GM12878 (cell line): ENCODE data around the gene AURKA. TPM values are rescaled to one million over a fixed set of nuclear protein-coding genes. Genes with fewer than 3 reads are reported as not detected.

Source experiments
- ATAC-seq: fragments of 200-7000 bp; cut with Tn5 transposase; 3 replicates; pipeline ENCODE4 v1.9.1; 2020; ENCODE audit warnings: mild to moderate bottlenecking, moderate library complexity
- BruUV-seq: library from RNA; stranded (reverse); fragments of 400-500 nt; replicated peaks from 2 replicates; lab custom pipeline; 2021; lab: Mats Ljungman, UMichigan
- CTCF ChIA-PET: fragments of 300-600 bp; sonication (Branson Sonifier 250); formaldehyde crosslinking; extraction: SDS; loops from one replicate; lab custom pipeline; 2021; ENCODE audit warnings: inconsistent platforms; lab: Yijun Ruan, JAX
- POLR2A ChIA-PET: fragments of 350-600 bp; formaldehyde crosslinking; extraction: SDS; loops from one replicate; lab custom pipeline; 2021; ENCODE audit warnings: inconsistent platforms; lab: Charles Lee
- RAD21 ChIA-PET: fragments of 300-600 bp; sonication (Branson Sonifier 250); formaldehyde crosslinking; loops from one replicate; lab custom pipeline; 2023; ENCODE audit warnings: antibody characterized with exemption; ENCODE audit not compliant: unreplicated experiment; lab: Charles Lee
- SMC1A ChIA-PET: fragments of 300-600 bp; sonication (Branson Sonifier 250); formaldehyde crosslinking; loops from one replicate; lab custom pipeline; 2023; ENCODE audit not compliant: unreplicated experiment, uncharacterized antibody; lab: Charles Lee
- DNase-seq: peaks from one replicate; pipeline ENCODE4 v3.0.0-alpha.2; 2011; ENCODE audit warnings: low read depth, low spot score
- FAIRE-seq: peaks from 3 replicates; lab custom pipeline; 2011; peaks lifted over from hg19 to GRCh38; lab: Jason Lieb, UNC
- H2AFZ ChIP-seq: 2 replicates; pipeline ENCODE4 v1.6.0; 2011; ENCODE audit warnings: low read depth, low read length, control low read depth; ENCODE audit not compliant: control insufficient read depth
- H3K27ac ChIP-seq: 2 replicates; pipeline ENCODE4 v1.5.1; 2011; ENCODE audit warnings: control low read depth; ENCODE audit not compliant: control insufficient read depth, insufficient read depth
- H3K27me3 ChIP-seq, 2 experiments: replicated peaks in 1 of 2; 2 replicates each; pipeline versions ENCODE4 v1.6.0 to v1.6.1; 2011; ENCODE audit warnings: low read length in 1 of 2; ENCODE audit not compliant: control insufficient read depth in 2 of 2, insufficient read depth in 2 of 2
- H3K36me3 ChIP-seq, 2 experiments: 2 replicates each; pipeline ENCODE4 v1.5.1; 2011; ENCODE audit warnings: low read length in 1 of 2; ENCODE audit not compliant: control insufficient read depth in 2 of 2, insufficient read depth in 2 of 2
- H3K4me1 ChIP-seq: 2 replicates; pipeline ENCODE4 v1.6.1; 2011; ENCODE audit warnings: mild to moderate bottlenecking, low read length, moderate library complexity, mixed read lengths; ENCODE audit not compliant: control insufficient read depth, insufficient read depth
- H3K4me2 ChIP-seq: 2 replicates; pipeline ENCODE4 v1.6.0; 2011; ENCODE audit warnings: control low read depth; ENCODE audit not compliant: control insufficient read depth, insufficient read depth
- H3K4me3 ChIP-seq: fragments of 200-600 bp; sonication (generic); 2 replicates; pipeline ENCODE4 v1.5.1; 2016
- H3K79me2 ChIP-seq: 2 replicates; pipeline ENCODE4 v1.6.0; 2011; ENCODE audit warnings: low read length; ENCODE audit not compliant: control insufficient read depth, insufficient read depth
- H3K9ac ChIP-seq: 2 replicates; pipeline ENCODE4 v1.8.0; 2011; ENCODE audit warnings: low read length, control low read depth, mixed read lengths; ENCODE audit not compliant: control insufficient read depth, insufficient read depth
- H3K9me3 ChIP-seq: replicated peaks from 3 replicates; pipeline ENCODE4 v1.5.1; 2011; ENCODE audit warnings: mild to moderate bottlenecking, low read length; ENCODE audit not compliant: control insufficient read depth, insufficient read depth
- H4K20me1 ChIP-seq: 2 replicates; pipeline ENCODE4 v1.6.0; 2011; ENCODE audit not compliant: control insufficient read depth, insufficient read depth
- BHLHE40 ChIP-seq, 2 experiments: fragments of 450-650 bp in 1 of 2; IDR thresholded peaks; 2 replicates each; pipeline ENCODE4 v1.6.1; 2011 to 2017; ENCODE audit warnings: low read depth in 2 of 2, borderline replicate concordance in 1 of 2, improper control_type of control experiment in 1 of 2, low read length in 1 of 2, mild to moderate bottlenecking in 1 of 2
- EP300 ChIP-seq, 2 experiments: fragments of 150-350 bp in 1 of 2; IDR thresholded peaks; 2 replicates each; pipeline ENCODE4 v1.6.1; 2011 to 2012; ENCODE audit warnings: low read depth in 2 of 2, low read length in 2 of 2, borderline replicate concordance in 1 of 2, improper control_type of control experiment in 1 of 2, inconsistent platforms in 1 of 2; ENCODE audit not compliant: control insufficient read depth in 1 of 2
- FOXM1 ChIP-seq: IDR thresholded peaks from 2 replicates; pipeline ENCODE4 v1.6.1; 2012; ENCODE audit warnings: low read depth, mild to moderate bottlenecking, inconsistent platforms, low read length, moderate library complexity
- HCFC1 ChIP-seq: fragments of 150-350 bp; IDR thresholded peaks from 2 replicates; pipeline ENCODE4 v1.6.1; 2014; ENCODE audit warnings: low read length
- JUND ChIP-seq: IDR thresholded peaks from 2 replicates; pipeline ENCODE4 v1.6.1; 2012; ENCODE audit warnings: low read depth, mild to moderate bottlenecking, low read length, improper control_type of control experiment, moderate library complexity
- KLF5 ChIP-seq: fragments of 450-650 bp; IDR thresholded peaks from 2 replicates; pipeline ENCODE4 v1.6.1; 2014; ENCODE audit warnings: mild to moderate bottlenecking; ENCODE audit not compliant: partially characterized antibody
- NFXL1 ChIP-seq: fragments of 450-650 bp; IDR thresholded peaks from 2 replicates; pipeline ENCODE4 v1.6.1; 2017; ENCODE audit warnings: antibody characterized with exemption, mild to moderate bottlenecking, borderline replicate concordance
- NFYA ChIP-seq: IDR thresholded peaks from 2 replicates; pipeline ENCODE4 v1.6.1; 2011; ENCODE audit warnings: low read depth, mild to moderate bottlenecking, low read length, improper control_type of control experiment, borderline replicate concordance
- POLR2AphosphoS2 ChIP-seq: IDR thresholded peaks from 2 replicates; pipeline ENCODE4 v1.6.1; 2011; ENCODE audit warnings: low read depth, mild to moderate bottlenecking, low read length, improper control_type of control experiment, moderate library complexity
- RB1 ChIP-seq: fragments of 450-650 bp; formaldehyde crosslinking; IDR thresholded peaks from 2 replicates; pipeline ENCODE4 v1.6.1; 2017; ENCODE audit warnings: mild to moderate bottlenecking, borderline replicate concordance
- STAT1 ChIP-seq: fragments of 450-650 bp; conservative IDR thresholded peaks from 2 replicates; pipeline ENCODE4 v1.6.1; 2014; ENCODE audit warnings: antibody characterized with exemption, mild to moderate bottlenecking
- SUZ12 ChIP-seq: fragments of 200-600 bp; sonication (generic); IDR thresholded peaks from one replicate; pipeline ENCODE4 v1.6.1; 2018; ENCODE audit warnings: antibody characterized with exemption, mild to moderate bottlenecking; ENCODE audit not compliant: unreplicated experiment
- WGBS: methylation state at CpG from one replicate; pipeline ENCODE4 v1.1.6; 2016; ENCODE audit warnings: low lambda C conversion rate; ENCODE audit not compliant: insufficient replicate concordance, insufficient coverage; ENCODE audit errors: missing lambda C conversion rate; 5-methylcytosine and 5-hydroxymethylcytosine counted together
- in situ Hi-C: fragments of 300-500 bp; cut with MboI; formaldehyde crosslinking; loops from 9 replicates; pipeline ENCODE4 v1.14.3; 2018; ENCODE audit warnings: mixed read lengths
- intact Hi-C: fragments of 100-400 bp; cut with micrococcal nuclease; formaldehyde crosslinking; loops from one replicate; pipeline ENCODE4 v1.14.2; 2022; ENCODE audit not compliant: unreplicated experiment
- polyA plus RNA-seq, 11 experiments: library from polyadenylated mRNA; depleted of rRNA in 4 of 11; unstranded in 6 of 11; stranded (reverse) in 5 of 11; fragments of >200 nt; fragmentation: Nextera tagmentation in 4 of 11; fragmentation: Illumina TruSeq in 1 of 11; extraction: Ambion mirVana in 4 of 11; extraction: Trizol in 1 of 11; gene quantifications; 1 replicate in 1 of 11; 2 replicates in 10 of 11; pipeline versions ENCODE4 v1.2.1 to v1.2.3, GENCODE V29; 2011 to 2016; ENCODE audit warnings: inconsistent platforms in 2 of 11, missing spikeins in 2 of 11, low read depth in 1 of 11
- total RNA-seq, 4 experiments: library from RNA; depleted of rRNA in 3 of 4; stranded (reverse); fragments of >200 nt in 3 of 4; fragmentation: Illumina TruSeq in 1 of 4; extraction: Trizol in 1 of 4; gene quantifications; 2 replicates each; pipeline versions ENCODE4 v1.2.1 to v1.2.3, GENCODE V29; 2013 to 2021
- TF ChIP-seq, protein P1 (sequence below): IDR thresholded peaks from 2 replicates; pipeline ENCODE4 v1.6.1; 2011; ENCODE audit warnings: borderline replicate concordance, low read depth, mild to moderate bottlenecking, moderate library complexity, low read length; ENCODE audit not compliant: insufficient read depth, poor library complexity, severe bottlenecking
- TF ChIP-seq, protein P2 (sequence below): fragments of 450-650 bp; IDR thresholded peaks from 2 replicates; pipeline ENCODE4 v1.6.1; 2014; ENCODE audit warnings: mild to moderate bottlenecking
- TF ChIP-seq, protein P3 (sequence below): fragments of 150-350 bp; IDR thresholded peaks from 2 replicates; pipeline ENCODE4 v1.6.1; 2016; ENCODE audit warnings: low read depth, low read length

The AURKA gene
- total and polyA plus RNA-seq, 10 of the 15 experiments (the other 5 are each of a cell fraction or from before 2014, with no cell fraction given), result 57.3 to 122 (median 73.4) TPM

DNA sequence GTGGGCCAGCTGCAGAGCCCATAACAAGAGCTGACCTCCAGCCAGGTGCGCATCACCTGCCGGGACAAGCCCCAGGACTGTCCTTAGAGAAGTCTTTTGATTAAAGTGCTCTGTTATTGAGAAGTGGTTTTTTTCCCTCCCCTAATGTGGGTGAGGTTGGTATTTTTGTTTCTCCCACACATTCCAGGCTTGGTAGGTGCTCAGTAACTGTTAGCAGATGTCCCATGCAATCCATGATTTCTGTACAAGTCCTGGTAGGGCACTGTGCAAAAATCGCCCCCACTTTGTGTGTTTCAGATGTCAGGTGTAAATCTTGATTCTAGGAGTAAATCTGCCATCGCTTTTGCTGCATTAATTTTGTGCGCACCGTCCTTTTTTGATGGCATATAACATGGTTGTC, 28.5 kb downstream of the AURKA start (continued):
- TF ChIP-seq KLF5, result no peak

DNA sequence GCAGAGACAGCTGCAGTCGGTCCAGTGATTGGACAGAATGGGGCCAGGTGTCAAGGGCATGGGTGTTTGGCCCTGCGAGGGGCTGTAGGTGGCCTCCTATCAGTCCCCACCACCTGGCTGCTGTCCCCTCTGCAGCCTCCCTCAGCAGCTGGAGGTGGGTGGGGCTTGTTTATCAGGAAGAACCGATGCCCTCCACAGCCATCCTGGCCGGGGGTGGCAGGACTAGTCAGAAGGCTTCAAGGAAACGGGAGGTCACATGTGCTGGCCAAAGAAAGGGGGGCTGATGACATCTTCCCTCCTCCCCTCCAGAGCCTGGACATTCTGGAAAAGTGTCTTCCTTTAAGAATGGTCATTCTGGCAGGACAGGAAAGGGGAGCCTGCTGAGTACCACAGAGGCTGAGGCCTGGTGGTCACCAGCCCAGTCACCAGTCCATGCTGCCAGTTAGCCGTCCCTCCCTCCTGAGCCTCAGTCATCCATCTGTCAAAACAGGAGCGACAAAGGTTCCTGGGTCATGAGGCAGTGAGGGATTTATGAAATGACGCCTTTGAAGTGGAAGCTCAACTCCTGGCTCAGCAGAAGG, 29.1 kb downstream of the AURKA start:
- H3K4me2 ChIP-seq, result no peak overlapping the region
- DNase-seq, result no peak
- SMC1A ChIA-PET, result interaction anchor here (0.7 kb wide), 1 partner anchor 14 kb away, joined by 3 read pairs; no protein-coding TSS in a partner anchor
- H3K4me3 ChIP-seq, result no peak overlapping the region
- H3K79me2 ChIP-seq, result no peaks in the 10 kb centered on the region
- CTCF ChIA-PET, result no interaction called here
- in situ Hi-C loops (no loop called here), intact Hi-C loops (no loop called here)
- H3K4me1 ChIP-seq, result no peaks in the 10 kb centered on the region
- RAD21 ChIA-PET, result no interaction called here
- no peak for ATAC-seq
- no peaks in the 10 kb centered on the region for H3K9me3 ChIP-seq
- H2AFZ ChIP-seq, result no peak overlapping the region
- H3K27ac ChIP-seq, result no peak overlapping the region
- H3K36me3 ChIP-seq, result no peaks in the 10 kb centered on the region
- H4K20me1 ChIP-seq, result no peaks in the 10 kb centered on the region
- no peak overlapping the region for H3K9ac ChIP-seq
- POLR2A ChIA-PET, result no interaction called here
- WGBS, result 47% methylated on average over 8 of the region's 8 CpGs
- H3K27me3 ChIP-seq, result no peaks in the 10 kb centered on the region
- FAIRE-seq, result no peak
- BruUV-seq, result no TSS peak
- TF ChIP-seq BHLHE40 (IDR thresholded peaks at IDR 0.05; ENCODE audit: borderline replicate concordance in 1 of 2, low read depth in 2 of 2, low read length in 1 of 2), result no peak
- no peak for TF ChIP-seq POLR2AphosphoS2
- TF ChIP-seq HCFC1, result no peak
- TF ChIP-seq NFYA, result no peak
- TF ChIP-seq FOXM1, result no peak
- TF ChIP-seq NFXL1, result no peak
- TF ChIP-seq RB1, result no peak
- TF ChIP-seq, protein P1, sequence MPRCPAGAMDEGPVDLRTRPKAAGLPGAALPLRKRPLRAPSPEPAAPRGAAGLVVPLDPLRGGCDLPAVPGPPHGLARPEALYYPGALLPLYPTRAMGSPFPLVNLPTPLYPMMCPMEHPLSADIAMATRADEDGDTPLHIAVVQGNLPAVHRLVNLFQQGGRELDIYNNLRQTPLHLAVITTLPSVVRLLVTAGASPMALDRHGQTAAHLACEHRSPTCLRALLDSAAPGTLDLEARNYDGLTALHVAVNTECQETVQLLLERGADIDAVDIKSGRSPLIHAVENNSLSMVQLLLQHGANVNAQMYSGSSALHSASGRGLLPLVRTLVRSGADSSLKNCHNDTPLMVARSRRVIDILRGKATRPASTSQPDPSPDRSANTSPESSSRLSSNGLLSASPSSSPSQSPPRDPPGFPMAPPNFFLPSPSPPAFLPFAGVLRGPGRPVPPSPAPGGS, result no peak
- TF ChIP-seq STAT1, result no peak
- TF ChIP-seq, protein P2, sequence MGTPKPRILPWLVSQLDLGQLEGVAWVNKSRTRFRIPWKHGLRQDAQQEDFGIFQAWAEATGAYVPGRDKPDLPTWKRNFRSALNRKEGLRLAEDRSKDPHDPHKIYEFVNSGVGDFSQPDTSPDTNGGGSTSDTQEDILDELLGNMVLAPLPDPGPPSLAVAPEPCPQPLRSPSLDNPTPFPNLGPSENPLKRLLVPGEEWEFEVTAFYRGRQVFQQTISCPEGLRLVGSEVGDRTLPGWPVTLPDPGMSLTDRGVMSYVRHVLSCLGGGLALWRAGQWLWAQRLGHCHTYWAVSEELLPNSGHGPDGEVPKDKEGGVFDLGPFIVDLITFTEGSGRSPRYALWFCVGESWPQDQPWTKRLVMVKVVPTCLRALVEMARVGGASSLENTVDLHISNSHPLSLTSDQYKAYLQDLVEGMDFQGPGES, result no peak
- no peak for TF ChIP-seq EP300 (IDR thresholded peaks at IDR 0.05; ENCODE audit: borderline replicate concordance in 1 of 2, control insufficient read depth in 1 of 2, low read depth in 2 of 2, low read length in 2 of 2)
- no peak for TF ChIP-seq JUND
- no peak for TF ChIP-seq SUZ12
- TF ChIP-seq, protein P3, sequence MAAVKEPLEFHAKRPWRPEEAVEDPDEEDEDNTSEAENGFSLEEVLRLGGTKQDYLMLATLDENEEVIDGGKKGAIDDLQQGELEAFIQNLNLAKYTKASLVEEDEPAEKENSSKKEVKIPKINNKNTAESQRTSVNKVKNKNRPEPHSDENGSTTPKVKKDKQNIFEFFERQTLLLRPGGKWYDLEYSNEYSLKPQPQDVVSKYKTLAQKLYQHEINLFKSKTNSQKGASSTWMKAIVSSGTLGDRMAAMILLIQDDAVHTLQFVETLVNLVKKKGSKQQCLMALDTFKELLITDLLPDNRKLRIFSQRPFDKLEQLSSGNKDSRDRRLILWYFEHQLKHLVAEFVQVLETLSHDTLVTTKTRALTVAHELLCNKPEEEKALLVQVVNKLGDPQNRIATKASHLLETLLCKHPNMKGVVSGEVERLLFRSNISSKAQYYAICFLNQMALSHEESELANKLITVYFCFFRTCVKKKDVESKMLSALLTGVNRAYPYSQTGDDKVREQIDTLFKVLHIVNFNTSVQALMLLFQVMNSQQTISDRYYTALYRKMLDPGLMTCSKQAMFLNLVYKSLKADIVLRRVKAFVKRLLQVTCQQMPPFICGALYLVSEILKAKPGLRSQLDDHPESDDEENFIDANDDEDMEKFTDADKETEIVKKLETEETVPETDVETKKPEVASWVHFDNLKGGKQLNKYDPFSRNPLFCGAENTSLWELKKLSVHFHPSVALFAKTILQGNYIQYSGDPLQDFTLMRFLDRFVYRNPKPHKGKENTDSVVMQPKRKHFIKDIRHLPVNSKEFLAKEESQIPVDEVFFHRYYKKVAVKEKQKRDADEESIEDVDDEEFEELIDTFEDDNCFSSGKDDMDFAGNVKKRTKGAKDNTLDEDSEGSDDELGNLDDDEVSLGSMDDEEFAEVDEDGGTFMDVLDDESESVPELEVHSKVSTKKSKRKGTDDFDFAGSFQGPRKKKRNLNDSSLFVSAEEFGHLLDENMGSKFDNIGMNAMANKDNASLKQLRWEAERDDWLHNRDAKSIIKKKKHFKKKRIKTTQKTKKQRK, result no peak
